Measurements from ENCODE around the gene LIMA1. TPM values are rescaled to one million over a fixed set of nuclear protein-coding genes. Genes with fewer than 3 reads are reported as not detected.
"Not testable (repeated sequence)": the region's sequence is repeated elsewhere in the genome, so short reads cannot be mapped to it uniquely, and the experiment has no call there.

The LIMA1 gene
- total RNA-seq: 10 to 100 TPM; 13.8 to 26.0 (median 16.2) TPM
- 10 to 100 TPM; 10.6 to 34.4 TPM for polyA plus RNA-seq
- long read RNA-seq, donor 1, partial matches to known transcripts: 6 of 12 reads
- long read RNA-seq, donor 1, other reads (novel, unspliced or antisense): 2 of 12 reads
- long read RNA-seq, donor 2, partial matches to known transcripts: 3 of 14 reads
- long read RNA-seq, donor 2, other reads (novel, unspliced or antisense): 4 of 14 reads
- long read RNA-seq, donor 3, transcript LIMA1-214 (8 exons, 3,612 nt): minor isoform, 7 of 50 reads
- long read RNA-seq, donor 3, transcript LIMA1-215 (8 exons, 3,254 nt): major isoform, 24 of 50 reads
- long read RNA-seq, donor 3, transcript LIMA1-201 (11 exons, 3,706 nt): minor isoform, 6 of 50 reads
- long read RNA-seq, donor 3, partial matches to known transcripts: 2 of 50 reads
- long read RNA-seq, donor 3, other reads (novel, unspliced or antisense): 5 of 50 reads

DNA sequence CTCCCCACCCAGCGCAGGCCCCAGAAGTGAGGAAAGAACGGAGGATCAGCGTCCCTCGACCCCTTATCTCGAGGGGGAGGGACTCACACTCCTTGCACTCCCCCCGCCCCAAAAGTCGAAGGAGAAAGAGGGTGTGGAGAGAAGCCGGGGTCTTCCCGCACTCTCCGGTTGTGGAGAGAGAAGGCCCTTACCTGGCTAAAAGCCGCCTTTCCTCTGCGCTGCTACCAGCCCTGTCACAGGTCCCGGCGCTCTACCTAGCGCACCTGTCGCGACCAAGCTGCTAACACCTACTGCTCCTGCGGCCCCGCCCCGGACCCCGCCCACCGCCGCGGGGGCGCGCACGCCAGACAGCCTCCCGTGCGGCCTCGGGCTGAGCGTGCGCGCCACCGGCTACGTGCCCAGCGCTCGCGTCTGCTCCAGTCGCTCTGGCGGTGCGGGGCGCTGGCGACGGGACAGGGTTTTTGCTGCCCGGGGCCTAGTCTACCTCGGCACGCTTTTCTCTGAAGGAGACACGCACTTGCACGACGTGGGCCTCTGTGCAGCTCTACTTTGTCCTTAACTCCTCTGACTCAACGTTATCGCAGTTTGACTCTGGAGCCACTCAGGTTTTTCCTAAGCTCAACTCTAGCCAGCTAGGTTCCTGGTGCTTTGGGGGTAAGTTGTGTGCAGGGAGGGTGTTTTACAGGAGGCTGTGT is at the start of gene LIMA1:
TSS of gene LIMA1 (minus strand) at position 292 of the 695 bp plus-strand sequence. CDS start 34,769 bp downstream, outside the sequence.
- intact Hi-C loops (cut with DNase I): loop anchor here in 5 of 10 donors (5.0 to 10.0 kb wide), 4 partner anchors 49 to 79 kb away; no protein-coding TSS in a partner anchor
- H3K27ac ChIP-seq: peak within 1 kb of the TSS; percentile 42 to 92 (median 85)
- WGBS, 2 donors: 0 to 1% methylated on average over 52 of the region's 52 CpGs
- peak; percentile 99 to 100 (median 100) for ATAC-seq
- H3K4me1 ChIP-seq: peaks cover 0 to 40% (median 26%) of the 10 kb centered on the region in 9 donors
- TF ChIP-seq, protein P1, sequence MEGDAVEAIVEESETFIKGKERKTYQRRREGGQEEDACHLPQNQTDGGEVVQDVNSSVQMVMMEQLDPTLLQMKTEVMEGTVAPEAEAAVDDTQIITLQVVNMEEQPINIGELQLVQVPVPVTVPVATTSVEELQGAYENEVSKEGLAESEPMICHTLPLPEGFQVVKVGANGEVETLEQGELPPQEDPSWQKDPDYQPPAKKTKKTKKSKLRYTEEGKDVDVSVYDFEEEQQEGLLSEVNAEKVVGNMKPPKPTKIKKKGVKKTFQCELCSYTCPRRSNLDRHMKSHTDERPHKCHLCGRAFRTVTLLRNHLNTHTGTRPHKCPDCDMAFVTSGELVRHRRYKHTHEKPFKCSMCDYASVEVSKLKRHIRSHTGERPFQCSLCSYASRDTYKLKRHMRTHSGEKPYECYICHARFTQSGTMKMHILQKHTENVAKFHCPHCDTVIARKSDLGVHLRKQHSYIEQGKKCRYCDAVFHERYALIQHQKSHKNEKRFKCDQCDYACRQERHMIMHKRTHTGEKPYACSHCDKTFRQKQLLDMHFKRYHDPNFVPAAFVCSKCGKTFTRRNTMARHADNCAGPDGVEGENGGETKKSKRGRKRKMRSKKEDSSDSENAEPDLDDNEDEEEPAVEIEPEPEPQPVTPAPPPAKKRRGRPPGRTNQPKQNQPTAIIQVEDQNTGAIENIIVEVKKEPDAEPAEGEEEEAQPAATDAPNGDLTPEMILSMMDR (IDR thresholded peaks at IDR 0.05): peak in 4 of 9 donors; percentile 27 to 55 (median 52)
- H3K36me3 ChIP-seq: no peaks in the 10 kb centered on the region
- peak; percentile 90 to 93 for DNase-seq
- no peaks in the 10 kb centered on the region for H3K27me3 ChIP-seq
- H3K9me3 ChIP-seq: no peaks in the 10 kb centered on the region
- H3K4me3 ChIP-seq: peak within 1 kb of the TSS; percentile 70 to 97 (median 94)

DNA sequence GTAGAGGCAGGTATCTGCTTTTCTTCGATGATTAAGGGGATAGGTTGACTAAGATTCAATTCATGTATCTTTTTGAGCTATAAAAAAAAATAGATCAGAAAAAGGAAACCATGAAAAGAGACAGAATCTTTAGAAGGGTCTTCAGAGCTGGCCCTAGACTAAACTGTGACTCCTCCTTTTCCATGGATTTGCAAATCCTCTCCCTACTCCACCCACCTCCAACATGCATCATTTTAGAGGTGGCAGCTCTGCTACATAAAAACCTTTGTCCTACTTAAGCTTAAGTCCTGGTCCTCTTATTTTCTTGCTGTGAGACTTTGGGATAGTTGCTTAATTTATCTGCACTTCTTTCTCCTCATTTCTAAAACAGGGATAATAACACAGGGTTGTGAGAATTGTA is 48.4 kb upstream of the LIMA1 start:
- 94 to 97% methylated on average over 1 of the region's 1 CpG for WGBS, 2 donors
- ATAC-seq: no peak
- Histone ChIP-seq H3K27ac (no peak overlapping the region), H3K27me3 (no peaks in the 10 kb centered on the region), H3K4me1 (peaks cover 0 to 5% (median 1%) of the 10 kb centered on the region in 9 donors), H3K4me3 (no peak overlapping the region), H3K36me3 (no peaks in the 10 kb centered on the region), H3K9me3 (no peaks in the 10 kb centered on the region)
- TF ChIP-seq, protein P1 (IDR thresholded peaks at IDR 0.05): no peak
- intact Hi-C loops (cut with DNase I): no loop called here
- DNase-seq: no peak

DNA sequence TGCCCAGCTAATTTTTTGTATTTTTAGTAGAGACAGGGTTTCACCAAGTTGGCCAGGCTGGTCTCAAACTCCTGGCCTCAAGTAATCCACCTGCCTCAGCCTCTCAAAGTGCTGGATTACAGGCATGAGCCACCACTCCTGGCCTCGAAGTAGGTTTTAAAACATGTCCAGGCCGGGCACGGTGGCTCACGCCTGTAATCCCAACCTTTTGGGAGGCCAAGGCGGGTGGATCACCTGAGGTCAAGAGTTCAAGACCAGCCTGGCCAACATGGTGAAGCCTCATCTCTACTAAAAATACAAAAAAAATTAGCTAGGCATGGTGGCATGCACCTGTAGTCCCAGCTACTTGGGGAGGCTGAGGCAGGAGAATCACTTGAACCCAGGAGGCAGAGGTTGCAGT is 45.3 kb upstream of the LIMA1 start:
- ATAC-seq; H3K36me3 ChIP-seq; H3K4me3 ChIP-seq; DNase-seq; H3K9me3 ChIP-seq; H3K27me3 ChIP-seq; H3K27ac ChIP-seq; intact Hi-C loops (cut with DNase I): not testable (repeated sequence)
- H3K4me1 ChIP-seq: peaks cover 0 to 16% (median 5%) of the 10 kb centered on the region in 9 donors
- 95 to 96% methylated on average over 5 of the region's 5 CpGs for WGBS, 2 donors

DNA sequence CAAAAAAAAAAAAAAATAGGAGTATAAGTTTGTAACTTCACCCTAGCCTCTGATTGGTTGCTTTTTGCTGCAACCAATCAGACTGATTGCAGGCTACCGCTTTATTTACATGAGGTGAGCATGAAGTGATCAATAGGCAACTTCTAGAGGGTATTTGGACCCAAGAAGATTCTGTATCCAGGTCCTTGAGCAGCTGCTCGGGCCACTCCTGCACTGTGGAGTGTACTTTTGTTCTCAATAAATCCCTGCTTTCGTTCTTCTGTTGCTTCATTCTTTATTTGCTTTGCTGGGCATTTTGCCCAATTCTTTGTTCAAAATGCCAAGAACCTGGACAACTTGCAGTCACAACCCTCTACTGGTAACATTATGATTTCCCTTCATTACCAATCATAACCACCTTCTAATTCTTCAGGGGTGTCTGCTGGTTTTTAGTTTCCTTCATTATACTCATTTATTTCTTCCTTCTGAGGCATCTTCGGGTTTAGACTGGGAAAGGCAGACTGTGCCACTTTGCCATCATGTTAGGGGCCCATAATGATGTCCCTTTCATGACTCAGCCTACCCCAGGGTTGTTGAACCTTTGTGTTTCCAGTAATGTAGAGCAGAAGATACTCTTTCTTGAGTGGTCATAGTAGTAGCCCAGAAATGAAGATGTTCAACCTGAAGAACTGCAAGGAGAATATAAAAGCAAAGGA is 43.4 kb upstream of the LIMA1 start:
- TF ChIP-seq, protein P1 (IDR thresholded peaks at IDR 0.05): no peak
- ATAC-seq: no peak

More for the DNA sequence above, 43.4 kb upstream of the LIMA1 start:
- H3K9me3 ChIP-seq: no peaks in the 10 kb centered on the region
- H3K4me3 ChIP-seq: no peak overlapping the region
- DNase-seq: no peak
- intact Hi-C loops (cut with DNase I): no loop called here
- H3K4me1 ChIP-seq: peaks cover 0 to 16% (median 5%) of the 10 kb centered on the region in 9 donors
- no peaks in the 10 kb centered on the region for H3K36me3 ChIP-seq
- H3K27ac ChIP-seq: no peak overlapping the region
- 74 to 80% methylated on average over 4 of the region's 4 CpGs for WGBS, 2 donors
- H3K27me3 ChIP-seq: no peaks in the 10 kb centered on the region
